ENCODE data around the gene TRIM5. TPM values are rescaled to one million over a fixed set of nuclear protein-coding genes. Genes with fewer than 3 reads are reported as not detected.

The TRIM5 gene
- total and polyA plus RNA-seq, 2 donors (not counting 3 experiments of a cell fraction or from before 2014, with no cell fraction given), result 54.5 to 57.3 TPM

DNA sequence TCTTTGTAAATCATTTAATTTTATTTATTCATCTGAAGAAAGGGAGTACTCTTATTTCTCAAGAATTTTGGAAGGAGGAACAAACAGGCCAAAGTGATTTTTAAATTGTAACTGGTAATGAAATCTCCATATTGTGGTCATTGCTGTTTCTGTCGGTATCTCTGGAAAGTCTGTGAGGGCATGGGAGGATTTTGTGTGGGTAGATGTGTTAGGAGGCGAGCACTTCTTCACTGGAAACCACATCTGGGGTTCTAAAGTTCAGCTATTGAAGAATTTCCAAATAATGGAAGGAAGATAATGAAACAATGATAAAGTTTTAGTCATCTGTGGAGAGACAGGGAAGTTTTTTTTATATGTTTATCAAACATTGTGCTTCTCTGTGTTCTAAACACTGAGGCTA lies 53.5 kb downstream of the TRIM5 start:
- Histone ChIP-seq H3K79me2 (ENCODE audit: control insufficient read depth, insufficient read depth, low read length) (no peaks in the 10 kb centered on the region), H3K36me3 (ENCODE audit: control insufficient read depth in 2 of 2, extremely low read depth in 1 of 2, insufficient read depth in 2 of 2, low read length in 2 of 2) (no peaks in the 10 kb centered on the region), H3K4me3 (replicated peaks in 1 of 3; ENCODE audit: insufficient read depth in 1 of 3, low read depth in 1 of 3, low read length in 3 of 3) (no peak overlapping the region), H3K27ac (ENCODE audit: insufficient read depth, low read depth, low read length) (no peak overlapping the region), H2AFZ (ENCODE audit: low read depth, low read length) (no peak overlapping the region), H3K27me3 (ENCODE audit: control insufficient read depth in 2 of 2, insufficient read depth in 2 of 2, low read length in 2 of 2) (no peaks in the 10 kb centered on the region), H3K9me3 (replicated peaks; ENCODE audit: control insufficient read depth, insufficient read depth, low read length) (no peaks in the 10 kb centered on the region), H3K9me1 (replicated peaks; ENCODE audit: control insufficient read depth, extremely low read depth, insufficient read depth, low read length) (no peaks in the 10 kb centered on the region), H3K4me1 (ENCODE audit: control insufficient read depth, extremely low read depth, insufficient read depth, low read length) (no peaks in the 10 kb centered on the region), H3K9ac (replicated peaks; ENCODE audit: extremely low read depth, insufficient read depth, low read length) (no peak overlapping the region), H3K4me2 (ENCODE audit: insufficient read depth, low read length) (no peak overlapping the region), H4K20me1 (replicated peaks; ENCODE audit: control insufficient read depth, extremely low read depth, insufficient read depth, low read length) (no peaks in the 10 kb centered on the region)
- CTCF ChIA-PET, result no interaction called here
- intact Hi-C loops (cut with micrococcal nuclease) (no loop called here), dilution Hi-C loops (cut with MboI; ENCODE audit: extremely low pct_ligation_motif_present, low sequenced_read_pairs) (no loop called here)
- POLR2A ChIA-PET, result no interaction called here
- TF ChIP-seq POLR2A (IDR thresholded peaks at IDR 0.05; ENCODE audit: low read depth, low read length) (no peak), MAX (IDR thresholded peaks at IDR 0.05; ENCODE audit: insufficient read depth, insufficient read length) (no peak), FOS (IDR thresholded peaks at IDR 0.05; ENCODE audit: borderline replicate concordance, insufficient read depth, low read length) (no peak), MYC (IDR thresholded peaks at IDR 0.05; ENCODE audit: low read depth, low read length) (no peak), JUN (IDR thresholded peaks at IDR 0.05; ENCODE audit: borderline replicate concordance, insufficient read depth, insufficient read length, low read depth) (no peak), EZH2 (IDR thresholded peaks at IDR 0.05; ENCODE audit: borderline replicate concordance, low read depth, low read length, severe bottlenecking) (no peak)
- TF ChIP-seq, protein P1, sequence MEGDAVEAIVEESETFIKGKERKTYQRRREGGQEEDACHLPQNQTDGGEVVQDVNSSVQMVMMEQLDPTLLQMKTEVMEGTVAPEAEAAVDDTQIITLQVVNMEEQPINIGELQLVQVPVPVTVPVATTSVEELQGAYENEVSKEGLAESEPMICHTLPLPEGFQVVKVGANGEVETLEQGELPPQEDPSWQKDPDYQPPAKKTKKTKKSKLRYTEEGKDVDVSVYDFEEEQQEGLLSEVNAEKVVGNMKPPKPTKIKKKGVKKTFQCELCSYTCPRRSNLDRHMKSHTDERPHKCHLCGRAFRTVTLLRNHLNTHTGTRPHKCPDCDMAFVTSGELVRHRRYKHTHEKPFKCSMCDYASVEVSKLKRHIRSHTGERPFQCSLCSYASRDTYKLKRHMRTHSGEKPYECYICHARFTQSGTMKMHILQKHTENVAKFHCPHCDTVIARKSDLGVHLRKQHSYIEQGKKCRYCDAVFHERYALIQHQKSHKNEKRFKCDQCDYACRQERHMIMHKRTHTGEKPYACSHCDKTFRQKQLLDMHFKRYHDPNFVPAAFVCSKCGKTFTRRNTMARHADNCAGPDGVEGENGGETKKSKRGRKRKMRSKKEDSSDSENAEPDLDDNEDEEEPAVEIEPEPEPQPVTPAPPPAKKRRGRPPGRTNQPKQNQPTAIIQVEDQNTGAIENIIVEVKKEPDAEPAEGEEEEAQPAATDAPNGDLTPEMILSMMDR (IDR thresholded peaks at IDR 0.05; ENCODE audit: extremely low read depth in 1 of 2, insufficient read depth in 1 of 2, low read depth in 1 of 2, low read length in 2 of 2), result no peak
- BruUV-seq (replicated peaks), result no TSS peak
- DNase-seq (ENCODE audit: low read depth, low spot score) (no peak), FAIRE-seq (no peak)
